GM19351 (cell line): Measurements from ENCODE around the gene LRRC4.

Experiments used
- ATAC-seq: cut with Tn5 transposase; IDR thresholded peaks from one replicate; pipeline ENCODE4 v1.9.1; 2021; ENCODE audit warnings: mild to moderate bottlenecking, moderate library complexity; ENCODE audit not compliant: unreplicated experiment

Gene LRRC4

GRCh38 chr7:128030654-128031611 is at the start of gene LRRC4:
LRRC4 (minus strand) TSS chr7:128031437; CDS start chr7:128030640, 797 bp downstream.
- peak; percentile 47 for ATAC-seq

GRCh38 chr7:128080169-128080568 is 48.9 kb upstream of the LRRC4 start:
- no peak for ATAC-seq

GRCh38 chr7:128078309-128078708 is 47.1 kb upstream of the LRRC4 start:
- ATAC-seq, result no peak

- no peak for ATAC-seq
Measured at GRCh38 chr7:128076796-128077271, 45.6 kb upstream of the LRRC4 start.

- no peak for ATAC-seq
Measured at GRCh38 chr7:128076196-128076795, 45.1 kb upstream of the LRRC4 start.

GRCh38 chr7:128075242-128076095 is 44.2 kb upstream of the LRRC4 start:
- no peak for ATAC-seq

- no peak for ATAC-seq
Measured at GRCh38 chr7:128074736-128075135, 43.5 kb upstream of the LRRC4 start.

GRCh38 chr7:128074336-128074735 is 43.1 kb upstream of the LRRC4 start:
- no peak for ATAC-seq

- no peak for ATAC-seq
Measured at GRCh38 chr7:128073671-128074310, 42.6 kb upstream of the LRRC4 start.

GRCh38 chr7:128071801-128072200 is 40.6 kb upstream of the LRRC4 start:
- ATAC-seq, result no peak

GRCh38 chr7:128071376-128071775 is 40.1 kb upstream of the LRRC4 start:
- ATAC-seq, result no peak

GRCh38 chr7:128069373-128070364 is 38.4 kb upstream of the LRRC4 start:
- ATAC-seq, result no peak

- no peak for ATAC-seq
Measured at GRCh38 chr7:128068785-128069184, 37.5 kb upstream of the LRRC4 start.

- ATAC-seq, result no peak
Measured at GRCh38 chr7:128067983-128068382, 36.7 kb upstream of the LRRC4 start.

- ATAC-seq, result no peak
Measured at GRCh38 chr7:128066858-128067257, 35.6 kb upstream of the LRRC4 start.

- ATAC-seq, result no peak
Measured at GRCh38 chr7:128066395-128066794, 35.2 kb upstream of the LRRC4 start.

- no peak for ATAC-seq
Measured at GRCh38 chr7:128065872-128066271, 34.6 kb upstream of the LRRC4 start.

GRCh38 chr7:128063088-128063487 is 31.9 kb upstream of the LRRC4 start:
- no peak for ATAC-seq

GRCh38 chr7:128060018-128060417 is 28.8 kb upstream of the LRRC4 start:
- no peak for ATAC-seq
